Measurements from ENCODE around the gene CFAP61. TPM values are rescaled to one million over a fixed set of nuclear protein-coding genes. Genes with fewer than 3 reads are reported as not detected.

CFAP61 gene
- total and polyA plus RNA-seq, 9 of the 15 experiments (the other 6 are each of a cell fraction or from before 2014, with no cell fraction given): 0.11 TPM; not detected in 8

DNA sequence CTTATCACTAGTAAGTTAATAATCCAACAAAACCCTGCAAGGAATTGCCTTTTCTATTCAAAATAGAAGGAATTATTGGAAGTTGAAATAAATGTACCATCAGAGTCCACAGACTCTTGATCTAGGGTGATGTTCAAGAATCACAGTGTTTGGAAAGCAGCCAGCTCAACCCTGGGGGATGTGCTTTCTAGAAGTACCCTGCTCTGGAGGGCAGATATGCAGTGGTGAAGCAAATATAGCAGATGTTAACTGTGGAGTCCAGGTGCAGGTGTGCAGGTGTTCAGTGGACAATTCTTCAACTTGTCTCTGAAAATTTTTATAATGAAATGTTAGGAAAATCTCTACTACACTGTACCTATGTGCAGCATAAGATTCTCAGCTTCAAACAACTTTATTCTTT is 306.5 kb downstream of the CFAP61 start (continued):
- TF ChIP-seq, protein P1, sequence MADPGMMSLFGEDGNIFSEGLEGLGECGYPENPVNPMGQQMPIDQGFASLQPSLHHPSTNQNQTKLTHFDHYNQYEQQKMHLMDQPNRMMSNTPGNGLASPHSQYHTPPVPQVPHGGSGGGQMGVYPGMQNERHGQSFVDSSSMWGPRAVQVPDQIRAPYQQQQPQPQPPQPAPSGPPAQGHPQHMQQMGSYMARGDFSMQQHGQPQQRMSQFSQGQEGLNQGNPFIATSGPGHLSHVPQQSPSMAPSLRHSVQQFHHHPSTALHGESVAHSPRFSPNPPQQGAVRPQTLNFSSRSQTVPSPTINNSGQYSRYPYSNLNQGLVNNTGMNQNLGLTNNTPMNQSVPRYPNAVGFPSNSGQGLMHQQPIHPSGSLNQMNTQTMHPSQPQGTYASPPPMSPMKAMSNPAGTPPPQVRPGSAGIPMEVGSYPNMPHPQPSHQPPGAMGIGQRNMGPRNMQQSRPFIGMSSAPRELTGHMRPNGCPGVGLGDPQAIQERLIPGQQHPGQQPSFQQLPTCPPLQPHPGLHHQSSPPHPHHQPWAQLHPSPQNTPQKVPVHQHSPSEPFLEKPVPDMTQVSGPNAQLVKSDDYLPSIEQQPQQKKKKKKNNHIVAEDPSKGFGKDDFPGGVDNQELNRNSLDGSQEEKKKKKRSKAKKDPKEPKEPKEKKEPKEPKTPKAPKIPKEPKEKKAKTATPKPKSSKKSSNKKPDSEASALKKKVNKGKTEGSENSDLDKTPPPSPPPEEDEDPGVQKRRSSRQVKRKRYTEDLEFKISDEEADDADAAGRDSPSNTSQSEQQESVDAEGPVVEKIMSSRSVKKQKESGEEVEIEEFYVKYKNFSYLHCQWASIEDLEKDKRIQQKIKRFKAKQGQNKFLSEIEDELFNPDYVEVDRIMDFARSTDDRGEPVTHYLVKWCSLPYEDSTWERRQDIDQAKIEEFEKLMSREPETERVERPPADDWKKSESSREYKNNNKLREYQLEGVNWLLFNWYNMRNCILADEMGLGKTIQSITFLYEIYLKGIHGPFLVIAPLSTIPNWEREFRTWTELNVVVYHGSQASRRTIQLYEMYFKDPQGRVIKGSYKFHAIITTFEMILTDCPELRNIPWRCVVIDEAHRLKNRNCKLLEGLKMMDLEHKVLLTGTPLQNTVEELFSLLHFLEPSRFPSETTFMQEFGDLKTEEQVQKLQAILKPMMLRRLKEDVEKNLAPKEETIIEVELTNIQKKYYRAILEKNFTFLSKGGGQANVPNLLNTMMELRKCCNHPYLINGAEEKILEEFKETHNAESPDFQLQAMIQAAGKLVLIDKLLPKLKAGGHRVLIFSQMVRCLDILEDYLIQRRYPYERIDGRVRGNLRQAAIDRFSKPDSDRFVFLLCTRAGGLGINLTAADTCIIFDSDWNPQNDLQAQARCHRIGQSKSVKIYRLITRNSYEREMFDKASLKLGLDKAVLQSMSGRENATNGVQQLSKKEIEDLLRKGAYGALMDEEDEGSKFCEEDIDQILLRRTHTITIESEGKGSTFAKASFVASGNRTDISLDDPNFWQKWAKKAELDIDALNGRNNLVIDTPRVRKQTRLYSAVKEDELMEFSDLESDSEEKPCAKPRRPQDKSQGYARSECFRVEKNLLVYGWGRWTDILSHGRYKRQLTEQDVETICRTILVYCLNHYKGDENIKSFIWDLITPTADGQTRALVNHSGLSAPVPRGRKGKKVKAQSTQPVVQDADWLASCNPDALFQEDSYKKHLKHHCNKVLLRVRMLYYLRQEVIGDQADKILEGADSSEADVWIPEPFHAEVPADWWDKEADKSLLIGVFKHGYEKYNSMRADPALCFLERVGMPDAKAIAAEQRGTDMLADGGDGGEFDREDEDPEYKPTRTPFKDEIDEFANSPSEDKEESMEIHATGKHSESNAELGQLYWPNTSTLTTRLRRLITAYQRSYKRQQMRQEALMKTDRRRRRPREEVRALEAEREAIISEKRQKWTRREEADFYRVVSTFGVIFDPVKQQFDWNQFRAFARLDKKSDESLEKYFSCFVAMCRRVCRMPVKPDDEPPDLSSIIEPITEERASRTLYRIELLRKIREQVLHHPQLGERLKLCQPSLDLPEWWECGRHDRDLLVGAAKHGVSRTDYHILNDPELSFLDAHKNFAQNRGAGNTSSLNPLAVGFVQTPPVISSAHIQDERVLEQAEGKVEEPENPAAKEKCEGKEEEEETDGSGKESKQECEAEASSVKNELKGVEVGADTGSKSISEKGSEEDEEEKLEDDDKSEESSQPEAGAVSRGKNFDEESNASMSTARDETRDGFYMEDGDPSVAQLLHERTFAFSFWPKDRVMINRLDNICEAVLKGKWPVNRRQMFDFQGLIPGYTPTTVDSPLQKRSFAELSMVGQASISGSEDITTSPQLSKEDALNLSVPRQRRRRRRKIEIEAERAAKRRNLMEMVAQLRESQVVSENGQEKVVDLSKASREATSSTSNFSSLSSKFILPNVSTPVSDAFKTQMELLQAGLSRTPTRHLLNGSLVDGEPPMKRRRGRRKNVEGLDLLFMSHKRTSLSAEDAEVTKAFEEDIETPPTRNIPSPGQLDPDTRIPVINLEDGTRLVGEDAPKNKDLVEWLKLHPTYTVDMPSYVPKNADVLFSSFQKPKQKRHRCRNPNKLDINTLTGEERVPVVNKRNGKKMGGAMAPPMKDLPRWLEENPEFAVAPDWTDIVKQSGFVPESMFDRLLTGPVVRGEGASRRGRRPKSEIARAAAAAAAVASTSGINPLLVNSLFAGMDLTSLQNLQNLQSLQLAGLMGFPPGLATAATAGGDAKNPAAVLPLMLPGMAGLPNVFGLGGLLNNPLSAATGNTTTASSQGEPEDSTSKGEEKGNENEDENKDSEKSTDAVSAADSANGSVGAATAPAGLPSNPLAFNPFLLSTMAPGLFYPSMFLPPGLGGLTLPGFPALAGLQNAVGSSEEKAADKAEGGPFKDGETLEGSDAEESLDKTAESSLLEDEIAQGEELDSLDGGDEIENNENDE (IDR thresholded peaks at IDR 0.05; ENCODE audit: low read depth, low read length): no peak
- TF ChIP-seq RBM34 (IDR thresholded peaks at IDR 0.05; ENCODE audit: borderline replicate concordance, insufficient read depth, low read length) (no peak), ZNF217 (CRISPR knock-in tag; IDR thresholded peaks at IDR 0.05) (no peak), ASH1L (IDR thresholded peaks at IDR 0.05; ENCODE audit: borderline replicate concordance, low read depth, partially characterized antibody) (no peak), LARP7 (IDR thresholded peaks at IDR 0.05) (no peak)
- TF ChIP-seq, protein P2, sequence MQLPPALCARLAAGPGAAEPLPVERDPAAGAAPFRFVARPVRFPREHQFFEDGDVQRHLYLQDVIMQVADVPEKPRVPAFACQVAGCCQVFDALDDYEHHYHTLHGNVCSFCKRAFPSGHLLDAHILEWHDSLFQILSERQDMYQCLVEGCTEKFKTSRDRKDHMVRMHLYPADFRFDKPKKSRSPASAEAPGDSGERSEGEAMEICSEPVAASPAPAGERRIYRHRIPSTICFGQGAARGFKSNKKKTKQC (CRISPR knock-in tag; IDR thresholded peaks at IDR 0.05): no peak
